PC-3 (cell line): Measurements from ENCODE around the gene STAG1. TPM values are rescaled to one million over a fixed set of nuclear protein-coding genes. Genes with fewer than 3 reads are reported as not detected.

Experiments used
- ATAC-seq: fragments of 200-7000 bp; cut with Tn5 transposase; 2 replicates; pipeline ENCODE4 v1.9.1; 2020; ENCODE audit warnings: mild to moderate bottlenecking, moderate library complexity
- BruUV-seq: library from RNA; stranded (reverse); fragments of 400-500 nt; replicated peaks from 2 replicates; lab custom pipeline; 2021; lab: Mats Ljungman, UMichigan
- CTCF ChIA-PET: fragments of 300-600 bp; sonication (Branson Sonifier 250); formaldehyde crosslinking; loops from one replicate; lab custom pipeline; 2022; ENCODE audit warnings: antibody characterized with exemption; lab: Charles Lee
- POLR2A ChIA-PET: fragments of 300-600 bp; sonication (Branson Sonifier 250); formaldehyde crosslinking; loops from one replicate; lab custom pipeline; 2022; ENCODE audit warnings: antibody characterized with exemption; ENCODE audit not compliant: unreplicated experiment; lab: Charles Lee
- DNase-seq: peaks from one replicate; pipeline ENCODE4 v3.0.0-alpha.2; 2015
- H2AFZ ChIP-seq: fragments of 300-600 bp; sonication (generic); 2 replicates; pipeline ENCODE4 v1.6.0; 2016; ENCODE audit warnings: antibody characterized with exemption, low read length
- H3F3A ChIP-seq: fragments of 300-600 bp; sonication (generic); one replicate; pipeline ENCODE4 v1.6.0; 2017; ENCODE audit warnings: antibody characterized with exemption, low read length, control low read depth, mild to moderate bottlenecking; ENCODE audit not compliant: unreplicated experiment
- H3K27ac ChIP-seq: fragments of 300-600 bp; sonication (generic); 2 replicates; pipeline ENCODE4 v1.5.1; 2016; ENCODE audit warnings: mild to moderate bottlenecking, low read length
- H3K27me3 ChIP-seq: fragments of 300-600 bp; sonication (generic); 2 replicates; pipeline ENCODE4 v1.6.1; 2016; ENCODE audit warnings: low read length, mixed read lengths
- H3K36me3 ChIP-seq: fragments of 300-600 bp; sonication (generic); 2 replicates; pipeline ENCODE4 v1.6.1; 2016; ENCODE audit warnings: low read depth, mixed run types, low read length, mixed read lengths
- H3K4me1 ChIP-seq: fragments of 300-600 bp; sonication (generic); 2 replicates; pipeline ENCODE4 v1.5.1; 2016; ENCODE audit warnings: low read length; ENCODE audit not compliant: insufficient read depth
- H3K4me2 ChIP-seq: fragments of 300-600 bp; sonication (generic); 2 replicates; pipeline ENCODE4 v1.6.0; 2016; ENCODE audit warnings: low read length
- H3K4me3 ChIP-seq: fragments of 300-600 bp; sonication (generic); 2 replicates; pipeline ENCODE4 v1.5.1; 2016; ENCODE audit warnings: mild to moderate bottlenecking, low read length, mixed read lengths
- H3K79me2 ChIP-seq: fragments of 300-600 bp; sonication (generic); 2 replicates; pipeline ENCODE4 v1.6.1; 2017; ENCODE audit warnings: low read length, mixed read lengths
- H3K9ac ChIP-seq: fragments of 300-600 bp; sonication (generic); 2 replicates; pipeline ENCODE4 v1.6.0; 2016; ENCODE audit warnings: mild to moderate bottlenecking, low read length
- H3K9me2 ChIP-seq: fragments of 300-600 bp; sonication (generic); replicated peaks from 2 replicates; pipeline ENCODE4 v1.6.1; 2016; ENCODE audit warnings: mixed run types, low read length, mixed read lengths
- H3K9me3 ChIP-seq: fragments of 300-600 bp; sonication (generic); 2 replicates; pipeline ENCODE4 v1.6.1; 2016; ENCODE audit warnings: low read length, mixed read lengths
- H4K20me1 ChIP-seq: fragments of 300-600 bp; sonication (generic); 2 replicates; pipeline ENCODE4 v1.6.1; 2016; ENCODE audit warnings: low read length, mixed read lengths
- EZH2 ChIP-seq: fragments of 300-600 bp; sonication (generic); IDR thresholded peaks from one replicate; pipeline ENCODE4 v1.6.1; 2017; ENCODE audit warnings: antibody characterized with exemption, mild to moderate bottlenecking, low read length; ENCODE audit not compliant: unreplicated experiment
- EZH2phosphoT487 ChIP-seq: fragments of 300-600 bp; sonication (generic); IDR thresholded peaks from 2 replicates; pipeline ENCODE4 v1.6.1; 2018; ENCODE audit warnings: mild to moderate bottlenecking, antibody characterized with exemption, low read length, borderline replicate concordance
- intact Hi-C: fragments of 100-400 bp; cut with micrococcal nuclease; formaldehyde crosslinking; loops from 2 replicates; pipeline ENCODE4 v1.9.0; 2023
- total RNA-seq: library from RNA; depleted of rRNA; stranded (reverse); fragments of >200 nt; gene quantifications from 2 replicates; pipeline ENCODE4 v1.2.3, GENCODE V29; 2014
- TF ChIP-seq, protein P1 (sequence below): fragments of 300-600 bp; sonication (generic); conservative IDR thresholded peaks from 2 replicates; pipeline ENCODE4 v1.5.1; 2017; ENCODE audit warnings: antibody characterized with exemption, low read depth, mild to moderate bottlenecking, low read length

STAG1 gene
- total RNA-seq, 1 experiment from 2014 or later = 14.6 TPM

DNA sequence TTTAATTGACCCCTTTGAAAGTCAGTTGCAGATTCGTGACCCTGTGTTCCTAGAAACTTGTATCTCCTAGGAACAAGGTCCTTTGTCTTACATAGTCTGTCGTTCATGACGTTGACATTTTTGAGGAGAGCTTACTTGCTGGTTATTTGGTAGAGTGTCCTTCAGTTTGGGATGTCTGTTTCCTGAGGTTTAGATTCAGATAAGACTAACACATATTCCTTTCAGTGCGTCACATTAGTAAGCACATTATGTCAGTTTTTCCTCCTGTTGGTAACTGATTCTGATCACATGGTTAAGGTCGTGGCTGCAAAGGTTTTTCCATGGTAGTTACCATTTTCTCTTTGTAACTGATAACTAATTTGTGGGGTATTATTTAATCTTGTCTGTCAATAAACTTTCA, 421.3 kb downstream of the STAG1 start:
- Histone ChIP-seq H3K4me3 (no peak overlapping the region), H3K9ac (no peak overlapping the region), H3K27me3 (no peaks in the 10 kb centered on the region), H3F3A (no peaks in the 10 kb centered on the region), H3K79me2 (no peaks in the 10 kb centered on the region), H3K4me2 (no peak overlapping the region), H2AFZ (no peak overlapping the region), H3K9me2 (no peaks in the 10 kb centered on the region), H3K4me1 (no peaks in the 10 kb centered on the region), H4K20me1 (no peaks in the 10 kb centered on the region), H3K36me3 (no peaks in the 10 kb centered on the region; the same call in 1 of the 2 replicates), H3K9me3 (no peaks in the 10 kb centered on the region), H3K27ac (no peak overlapping the region)
- ChIA-PET CTCF (no interaction called here), POLR2A (no interaction called here)
- DNase-seq (no peak), ATAC-seq (no peak)
- intact Hi-C loops = no loop called here
- TF ChIP-seq, protein P1, sequence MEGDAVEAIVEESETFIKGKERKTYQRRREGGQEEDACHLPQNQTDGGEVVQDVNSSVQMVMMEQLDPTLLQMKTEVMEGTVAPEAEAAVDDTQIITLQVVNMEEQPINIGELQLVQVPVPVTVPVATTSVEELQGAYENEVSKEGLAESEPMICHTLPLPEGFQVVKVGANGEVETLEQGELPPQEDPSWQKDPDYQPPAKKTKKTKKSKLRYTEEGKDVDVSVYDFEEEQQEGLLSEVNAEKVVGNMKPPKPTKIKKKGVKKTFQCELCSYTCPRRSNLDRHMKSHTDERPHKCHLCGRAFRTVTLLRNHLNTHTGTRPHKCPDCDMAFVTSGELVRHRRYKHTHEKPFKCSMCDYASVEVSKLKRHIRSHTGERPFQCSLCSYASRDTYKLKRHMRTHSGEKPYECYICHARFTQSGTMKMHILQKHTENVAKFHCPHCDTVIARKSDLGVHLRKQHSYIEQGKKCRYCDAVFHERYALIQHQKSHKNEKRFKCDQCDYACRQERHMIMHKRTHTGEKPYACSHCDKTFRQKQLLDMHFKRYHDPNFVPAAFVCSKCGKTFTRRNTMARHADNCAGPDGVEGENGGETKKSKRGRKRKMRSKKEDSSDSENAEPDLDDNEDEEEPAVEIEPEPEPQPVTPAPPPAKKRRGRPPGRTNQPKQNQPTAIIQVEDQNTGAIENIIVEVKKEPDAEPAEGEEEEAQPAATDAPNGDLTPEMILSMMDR = no peak
- no peak for TF ChIP-seq EZH2
- TF ChIP-seq EZH2phosphoT487 = no peak
- BruUV-seq = no TSS peak

DNA sequence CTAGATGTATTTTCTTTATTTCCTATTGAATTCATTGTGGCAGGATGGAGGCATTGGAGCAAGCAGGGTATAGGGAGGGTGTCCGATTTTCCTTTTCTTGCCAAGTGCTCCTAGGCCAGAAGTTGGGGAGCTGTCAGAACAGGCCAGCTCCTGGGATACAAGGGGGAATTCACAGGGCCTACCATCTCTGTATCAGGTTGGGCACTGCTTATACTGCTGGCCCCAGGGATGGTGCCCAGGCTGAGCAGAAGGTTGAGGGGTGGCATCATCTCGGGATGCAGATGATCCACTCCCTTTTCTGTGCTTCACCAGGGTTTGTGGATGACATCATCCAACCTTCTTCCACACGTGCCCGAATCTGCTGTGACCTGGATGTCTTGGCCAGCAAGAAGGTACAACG, 422.6 kb downstream of the STAG1 start:
- intact Hi-C loops = no loop called here
- Histone ChIP-seq H3K27me3 (no peaks in the 10 kb centered on the region), H3K79me2 (no peaks in the 10 kb centered on the region), H3K9me2 (no peaks in the 10 kb centered on the region), H3K9ac (no peak overlapping the region), H3K27ac (no peak overlapping the region), H3F3A (no peaks in the 10 kb centered on the region), H2AFZ (no peak overlapping the region), H3K4me2 (no peak overlapping the region), H3K36me3 (no peaks in the 10 kb centered on the region; the same call in 1 of the 2 replicates), H4K20me1 (no peaks in the 10 kb centered on the region), H3K9me3 (no peaks in the 10 kb centered on the region), H3K4me3 (no peak overlapping the region), H3K4me1 (no peaks in the 10 kb centered on the region)
- no peak for TF ChIP-seq EZH2
- TF ChIP-seq, protein P1 = no peak
- no peak for TF ChIP-seq EZH2phosphoT487
- no peak for DNase-seq
- CTCF ChIA-PET = no interaction called here
- POLR2A ChIA-PET = no interaction called here
- ATAC-seq = no peak
- BruUV-seq = no TSS peak

DNA sequence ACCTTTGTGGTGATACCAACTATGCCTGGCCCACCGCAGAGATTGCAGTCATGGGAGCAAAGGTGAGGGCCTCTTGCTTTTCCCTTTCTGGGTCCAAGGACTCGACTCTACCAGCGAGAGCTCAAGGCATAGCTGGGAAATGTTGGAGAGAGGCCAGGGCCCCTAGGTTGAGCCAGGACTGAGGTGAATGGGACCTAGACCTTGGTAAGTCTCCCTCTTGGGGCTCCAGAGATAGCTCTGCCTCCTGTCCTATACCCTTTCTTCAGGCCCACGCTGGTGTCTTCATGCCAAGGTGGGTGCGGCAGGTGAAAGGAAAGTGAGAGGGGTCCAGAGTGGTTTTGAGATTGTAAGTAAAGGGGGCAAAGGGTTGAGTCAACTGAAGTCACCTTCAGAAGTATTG, 424.5 kb downstream of the STAG1 start:
- H3K36me3 ChIP-seq = peaks cover 6% of the 10 kb centered on the region
- POLR2A ChIA-PET = no interaction called here
- TF ChIP-seq EZH2 = no peak
- no peak for TF ChIP-seq EZH2phosphoT487
- TF ChIP-seq, protein P1 = no peak
- no TSS peak for BruUV-seq
- H3K9me2 ChIP-seq = no peaks in the 10 kb centered on the region
- no peak overlapping the region for H3K27ac ChIP-seq
- H3K4me2 ChIP-seq = no peak overlapping the region
- H3F3A ChIP-seq = no peaks in the 10 kb centered on the region
- no peaks in the 10 kb centered on the region for H3K27me3 ChIP-seq
- ATAC-seq (no peak), DNase-seq (no peak)
- H3K79me2 ChIP-seq = no peaks in the 10 kb centered on the region
- H2AFZ ChIP-seq = no peak overlapping the region
- intact Hi-C loops = no loop called here
- CTCF ChIA-PET = no interaction called here
- H3K4me1 ChIP-seq = no peaks in the 10 kb centered on the region
- H3K9me3 ChIP-seq = 0 out of 2 replicates have a peak, but pooled peaks cover under 1% of the 10 kb centered on the region
- no peaks in the 10 kb centered on the region for H4K20me1 ChIP-seq
- H3K9ac ChIP-seq = no peak overlapping the region
- H3K4me3 ChIP-seq = no peak overlapping the region
